MG63 (cell line): ENCODE results near the gene HNRNPM. TPM values are rescaled to one million over a fixed set of nuclear protein-coding genes. Genes with fewer than 3 reads are reported as not detected.

ENCODE experiments used
- DNase-seq: peaks from one replicate; pipeline ENCODE4 v3.0.0-alpha.2; 2020
- H3K27me3 ChIP-seq: fragments of 250-450 bp; sonication (Bioruptor Pico); 2 replicates; pipeline ENCODE4 v1.5.1; 2020; ENCODE audit warnings: mild to moderate bottlenecking, moderate library complexity
- H3K36me3 ChIP-seq: fragments of 250-450 bp; sonication (Bioruptor Pico); 2 replicates; pipeline ENCODE4 v1.5.1; 2020; ENCODE audit warnings: mild to moderate bottlenecking, moderate library complexity
- H3K4me3 ChIP-seq: fragments of 250-450 bp; sonication (Bioruptor Pico); 2 replicates; pipeline ENCODE4 v1.5.1; 2020; ENCODE audit warnings: mild to moderate bottlenecking, moderate library complexity
- H3K9me3 ChIP-seq: fragments of 250-450 bp; sonication (Bioruptor Pico); 2 replicates; pipeline ENCODE4 v1.5.1; 2020; ENCODE audit warnings: mild to moderate bottlenecking, moderate library complexity
- total RNA-seq: library from RNA; depleted of rRNA; stranded (reverse); fragments of >200 nt; shearing (Covaris generic); gene quantifications from 2 replicates; pipeline ENCODE4 v1.2.3, GENCODE V29; 2014; ENCODE audit warnings: low replicate concordance

Gene HNRNPM
- total RNA-seq, 1 experiment from 2014 or later = 95.3 TPM

GRCh38 chr19:8468761-8469373 is 24.1 kb downstream of the HNRNPM start:
- no peaks in the 10 kb centered on the region for H3K9me3 ChIP-seq
- H3K36me3 ChIP-seq = peaks cover 99% of the 10 kb centered on the region
- H3K27me3 ChIP-seq = no peaks in the 10 kb centered on the region; the same call in 1 of the 2 replicates
- DNase-seq = no peak
- no peak overlapping the region for H3K4me3 ChIP-seq

GRCh38 chr19:8469613-8470368 is 25.0 kb downstream of the HNRNPM start:
- Histone ChIP-seq H3K27me3 (no peaks in the 10 kb centered on the region; the same call in 1 of the 2 replicates), H3K4me3 (no peak overlapping the region), H3K9me3 (no peaks in the 10 kb centered on the region), H3K36me3 (peaks cover 99% of the 10 kb centered on the region)
- no peak for DNase-seq

GRCh38 chr19:8473648-8474476 is 29.1 kb downstream of the HNRNPM start:
- Histone ChIP-seq H3K36me3 (peaks cover 95% of the 10 kb centered on the region), H3K4me3 (no peak overlapping the region), H3K9me3 (no peaks in the 10 kb centered on the region), H3K27me3 (no peaks in the 10 kb centered on the region; the same call in 1 of the 2 replicates)
- DNase-seq = no peak

- Histone ChIP-seq H3K36me3 (peaks cover 88% of the 10 kb centered on the region), H3K4me3 (no peak overlapping the region), H3K27me3 (no peaks in the 10 kb centered on the region; the same call in 1 of the 2 replicates), H3K9me3 (no peaks in the 10 kb centered on the region)
- DNase-seq = no peak
Measured at GRCh38 chr19:8475005-8475404, 30.2 kb downstream of the HNRNPM start.

- Histone ChIP-seq H3K4me3 (no peak overlapping the region), H3K36me3 (peaks cover 83% of the 10 kb centered on the region), H3K9me3 (no peaks in the 10 kb centered on the region), H3K27me3 (no peaks in the 10 kb centered on the region; the same call in 1 of the 2 replicates)
- DNase-seq = no peak
Measured at GRCh38 chr19:8476524-8476923, 31.7 kb downstream of the HNRNPM start.

GRCh38 chr19:8477889-8478288 is 33.1 kb downstream of the HNRNPM start:
- no peak for DNase-seq
- Histone ChIP-seq H3K9me3 (no peaks in the 10 kb centered on the region), H3K4me3 (no peak overlapping the region), H3K36me3 (peaks cover 81% of the 10 kb centered on the region), H3K27me3 (no peaks in the 10 kb centered on the region)

GRCh38 chr19:8478598-8478997 is 33.8 kb downstream of the HNRNPM start:
- Histone ChIP-seq H3K9me3 (no peaks in the 10 kb centered on the region), H3K36me3 (peaks cover 81% of the 10 kb centered on the region), H3K27me3 (no peaks in the 10 kb centered on the region), H3K4me3 (no peak overlapping the region)
- DNase-seq = no peak

- no peak for DNase-seq
- Histone ChIP-seq H3K27me3 (no peaks in the 10 kb centered on the region), H3K9me3 (no peaks in the 10 kb centered on the region), H3K4me3 (no peak overlapping the region), H3K36me3 (peaks cover 83% of the 10 kb centered on the region)
Measured at GRCh38 chr19:8481201-8481600, 36.4 kb downstream of the HNRNPM start.

GRCh38 chr19:8481616-8482015 is 36.8 kb downstream of the HNRNPM start:
- Histone ChIP-seq H3K27me3 (no peaks in the 10 kb centered on the region), H3K36me3 (peaks cover 83% of the 10 kb centered on the region), H3K9me3 (no peaks in the 10 kb centered on the region), H3K4me3 (no peak overlapping the region)
- DNase-seq = no peak

- peaks cover 86% of the 10 kb centered on the region for H3K36me3 ChIP-seq
Measured at GRCh38 chr19:8482696-8483095, 37.9 kb downstream of the HNRNPM start.

GRCh38 chr19:8483165-8483564 is 38.4 kb downstream of the HNRNPM start:
- H3K4me3 ChIP-seq = no peak overlapping the region
- no peak for DNase-seq
- no peaks in the 10 kb centered on the region for H3K9me3 ChIP-seq
- peaks cover 86% of the 10 kb centered on the region for H3K36me3 ChIP-seq
- no peaks in the 10 kb centered on the region for H3K27me3 ChIP-seq

More at GRCh38 chr19:8482696-8483095, 37.9 kb downstream of the HNRNPM start:
- Histone ChIP-seq H3K4me3 (no peak overlapping the region), H3K9me3 (no peaks in the 10 kb centered on the region), H3K27me3 (no peaks in the 10 kb centered on the region)
- DNase-seq = no peak

GRCh38 chr19:8484331-8484894 is 39.6 kb downstream of the HNRNPM start:
- H3K36me3 ChIP-seq = peaks cover 83% of the 10 kb centered on the region
- no peaks in the 10 kb centered on the region for H3K27me3 ChIP-seq

GRCh38 chr19:8485561-8486371 is 41.0 kb downstream of the HNRNPM start:
- no peak for DNase-seq
- Histone ChIP-seq H3K36me3 (peaks cover 93% of the 10 kb centered on the region), H3K9me3 (no peaks in the 10 kb centered on the region), H3K4me3 (no peak overlapping the region), H3K27me3 (no peaks in the 10 kb centered on the region)

More at GRCh38 chr19:8484331-8484894, 39.6 kb downstream of the HNRNPM start:
- no peak for DNase-seq
- Histone ChIP-seq H3K4me3 (no peak overlapping the region), H3K9me3 (no peaks in the 10 kb centered on the region)

GRCh38 chr19:8486661-8487136 is 41.9 kb downstream of the HNRNPM start:
- DNase-seq = no peak
- H3K36me3 ChIP-seq = peaks cover 83% of the 10 kb centered on the region
- H3K4me3 ChIP-seq = no peak overlapping the region
- H3K9me3 ChIP-seq = no peaks in the 10 kb centered on the region
- no peaks in the 10 kb centered on the region for H3K27me3 ChIP-seq

- H3K9me3 ChIP-seq = no peaks in the 10 kb centered on the region
- DNase-seq = no peak
- peaks cover 79% of the 10 kb centered on the region for H3K36me3 ChIP-seq
- no peak overlapping the region for H3K4me3 ChIP-seq
- no peaks in the 10 kb centered on the region for H3K27me3 ChIP-seq
Measured at GRCh38 chr19:8487137-8487851, 42.5 kb downstream of the HNRNPM start.
